ENCODE results near the gene LCAT.

DNA sequence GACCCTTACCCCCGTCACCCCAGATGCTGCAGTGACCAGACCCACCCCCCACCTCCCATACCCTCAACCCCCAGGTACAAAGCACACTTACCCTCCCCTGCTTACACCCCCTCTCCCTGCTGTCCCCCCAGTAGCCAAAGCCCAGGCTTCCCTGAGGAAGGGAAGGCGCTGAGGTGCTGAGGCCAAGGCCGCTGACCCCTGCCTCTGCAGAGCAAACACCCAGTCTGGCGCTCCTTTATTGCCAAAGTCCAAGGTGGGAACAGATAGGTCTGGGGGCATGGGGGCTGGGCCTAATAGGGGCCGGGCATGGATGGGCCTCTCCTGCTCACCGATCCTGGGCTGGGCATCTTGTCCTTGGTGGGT, 683 bp downstream of the LCAT start:
- TF ChIP-seq, protein P1, sequence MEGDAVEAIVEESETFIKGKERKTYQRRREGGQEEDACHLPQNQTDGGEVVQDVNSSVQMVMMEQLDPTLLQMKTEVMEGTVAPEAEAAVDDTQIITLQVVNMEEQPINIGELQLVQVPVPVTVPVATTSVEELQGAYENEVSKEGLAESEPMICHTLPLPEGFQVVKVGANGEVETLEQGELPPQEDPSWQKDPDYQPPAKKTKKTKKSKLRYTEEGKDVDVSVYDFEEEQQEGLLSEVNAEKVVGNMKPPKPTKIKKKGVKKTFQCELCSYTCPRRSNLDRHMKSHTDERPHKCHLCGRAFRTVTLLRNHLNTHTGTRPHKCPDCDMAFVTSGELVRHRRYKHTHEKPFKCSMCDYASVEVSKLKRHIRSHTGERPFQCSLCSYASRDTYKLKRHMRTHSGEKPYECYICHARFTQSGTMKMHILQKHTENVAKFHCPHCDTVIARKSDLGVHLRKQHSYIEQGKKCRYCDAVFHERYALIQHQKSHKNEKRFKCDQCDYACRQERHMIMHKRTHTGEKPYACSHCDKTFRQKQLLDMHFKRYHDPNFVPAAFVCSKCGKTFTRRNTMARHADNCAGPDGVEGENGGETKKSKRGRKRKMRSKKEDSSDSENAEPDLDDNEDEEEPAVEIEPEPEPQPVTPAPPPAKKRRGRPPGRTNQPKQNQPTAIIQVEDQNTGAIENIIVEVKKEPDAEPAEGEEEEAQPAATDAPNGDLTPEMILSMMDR (IDR thresholded peaks at IDR 0.05), result no peak
- no peak for TF ChIP-seq POLR2A (IDR thresholded peaks at IDR 0.05)
- TF ChIP-seq EP300 (IDR thresholded peaks at IDR 0.05), result no peak
